Renal cortex interstitium (tissue), 11 donors: Measurements from ENCODE around the gene FBXL3. TPM values are rescaled to one million over a fixed set of nuclear protein-coding genes. Genes with fewer than 3 reads are reported as not detected.

ENCODE experiments used
- DNase-seq, 11 donors: peaks; one replicate each; pipeline ENCODE4 v3.0.0-alpha.2; 2013; ENCODE audit warnings: low read depth in 9 of 11, low spot score in 4 of 11; ENCODE audit errors: extremely low read depth in 1 of 11
- polyA plus RNA-seq, 3 donors: library from polyadenylated mRNA; unstranded; fragments of 120-200 nt; gene quantifications; one replicate each; pipeline ENCODE4 v1.2.1, GENCODE V29; 2013; ENCODE audit not compliant: insufficient read length in 3 of 3

Gene FBXL3
- polyA plus RNA-seq, 3 donors: 51.8 to 63.4 (median 61.9) TPM

DNA sequence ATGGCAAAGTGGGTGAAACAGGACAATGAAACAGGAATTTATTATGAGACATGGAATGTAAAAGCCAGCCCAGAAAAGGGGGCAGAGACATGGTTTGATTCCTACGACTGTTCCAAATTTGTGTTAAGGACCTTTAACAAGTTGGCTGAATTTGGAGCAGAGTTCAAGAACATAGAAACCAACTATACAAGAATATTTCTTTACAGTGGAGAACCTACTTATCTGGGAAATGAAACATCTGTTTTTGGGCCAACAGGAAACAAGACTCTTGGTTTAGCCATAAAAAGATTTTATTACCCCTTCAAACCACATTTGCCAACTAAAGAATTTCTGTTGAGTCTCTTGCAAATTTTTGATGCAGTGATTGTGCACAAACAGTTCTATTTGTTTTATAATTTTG, 26.5 kb downstream of the FBXL3 start:
- no peak for DNase-seq

GRCh38 chr13:76994281-76994680, 32.7 kb downstream of the FBXL3 start:
- no peak for DNase-seq

DNA sequence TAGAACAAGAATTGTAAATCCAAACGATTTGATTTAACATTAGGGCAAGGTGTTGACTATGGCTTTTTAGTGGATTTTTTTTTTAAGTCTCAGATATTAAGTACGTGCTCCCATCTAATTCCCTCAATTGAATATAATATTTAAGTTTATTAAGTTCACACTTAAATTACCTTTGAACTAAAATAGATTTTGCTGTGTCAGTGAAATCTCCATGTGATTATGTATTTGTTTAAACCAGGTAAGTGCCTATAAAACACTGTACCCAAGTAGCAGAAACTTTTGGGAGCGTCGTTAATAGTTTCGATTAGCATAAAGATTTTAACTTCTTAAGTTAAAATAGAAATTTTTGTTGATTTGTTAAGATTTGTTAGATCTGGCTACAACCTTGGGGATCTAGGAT, 33.5 kb downstream of the FBXL3 start:
- no peak for DNase-seq

- DNase-seq: no peak
Observed at GRCh38 chr13:76993021-76993420, 33.9 kb downstream of the FBXL3 start.

DNA sequence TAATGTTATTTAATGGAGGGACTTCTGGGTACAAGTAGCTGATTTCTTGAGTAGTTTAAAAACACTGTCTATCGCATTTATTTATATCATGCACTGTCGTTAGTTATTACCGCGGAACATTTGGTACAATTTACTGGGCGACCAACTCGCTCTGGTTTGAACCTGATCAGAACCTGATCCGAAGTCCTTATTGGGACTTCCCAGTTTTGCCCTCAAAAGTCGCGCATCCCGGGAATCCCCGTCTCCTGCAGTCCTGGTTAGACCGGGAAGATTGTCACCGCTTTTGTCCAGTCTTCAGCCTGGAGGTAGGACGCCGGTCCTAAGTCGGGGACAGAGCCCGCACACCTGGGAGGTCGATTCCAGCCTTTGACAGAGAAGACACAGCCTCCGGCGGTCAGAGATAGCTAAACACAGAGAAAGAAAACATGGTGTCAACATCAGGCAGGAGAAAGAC, 34.4 kb downstream of the FBXL3 start:
- DNase-seq: peak in 4 of 11 donors; percentile 18 to 47 (median 22)

DNA sequence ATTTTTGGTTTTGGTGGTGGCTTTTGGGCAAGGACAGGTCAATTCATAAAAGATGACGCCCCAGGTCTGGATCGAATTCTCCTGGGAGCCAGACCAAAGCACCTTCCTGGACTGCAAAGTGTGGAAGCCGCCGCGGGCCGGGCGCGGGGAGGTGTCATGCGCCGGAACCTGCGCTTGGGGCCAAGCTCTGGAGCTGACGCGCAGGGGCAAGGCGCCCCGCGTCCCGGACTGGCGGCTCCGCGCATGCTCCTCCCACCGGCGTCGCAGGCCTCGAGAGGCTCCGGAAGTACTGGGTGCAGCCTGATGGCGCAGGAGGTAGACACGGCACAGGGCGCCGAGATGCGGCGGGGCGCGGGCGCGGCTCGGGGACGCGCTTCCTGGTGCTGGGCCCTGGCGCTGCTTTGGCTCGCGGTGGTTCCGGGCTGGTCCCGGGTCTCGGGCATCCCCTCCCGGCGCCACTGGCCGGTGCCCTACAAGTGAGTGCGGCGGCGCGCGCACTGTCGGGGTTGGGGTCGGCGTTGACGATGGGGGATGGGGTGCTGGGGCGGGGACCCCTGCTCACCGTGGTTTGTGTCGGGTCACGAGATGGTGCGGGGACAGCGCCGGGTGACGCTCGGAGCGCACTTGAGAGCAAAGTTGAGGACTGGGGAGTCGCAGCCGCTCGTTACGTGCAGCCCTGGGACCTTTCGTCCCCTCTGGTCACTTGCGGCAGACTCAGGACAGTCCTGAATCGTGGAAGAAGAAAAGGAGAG, 35.0 kb downstream of the FBXL3 start, which contains the start of gene CLN5:
TSS of gene CLN5 (plus strand) at position 286 of the 752 bp plus-strand sequence. CDS start at position 304, 18 bp downstream.
- DNase-seq: peak; percentile 74 to 89 (median 85)

- DNase-seq: no peak
Observed at GRCh38 chr13:76991432-76991795, 35.5 kb downstream of the FBXL3 start.

DNA sequence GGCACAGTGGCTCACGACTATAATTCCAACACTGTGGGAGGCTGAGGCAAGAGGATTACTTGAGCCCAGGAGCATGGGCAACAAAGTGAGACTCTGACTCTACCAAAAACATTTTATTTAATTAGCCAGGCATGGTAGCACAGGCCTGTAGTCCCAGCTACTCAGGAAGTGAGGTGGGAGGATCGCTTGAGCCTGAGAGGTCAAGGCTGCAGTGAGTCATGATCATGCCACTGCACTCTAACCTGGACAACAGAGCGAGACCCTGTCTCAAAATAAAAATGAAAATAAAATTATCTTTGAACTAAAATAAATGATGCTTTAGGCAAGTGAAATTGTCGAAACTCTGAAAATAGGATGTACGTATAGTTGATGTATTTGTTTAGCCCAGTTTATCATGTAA, 43.3 kb downstream of the FBXL3 start:
- DNase-seq: no peak

DNA sequence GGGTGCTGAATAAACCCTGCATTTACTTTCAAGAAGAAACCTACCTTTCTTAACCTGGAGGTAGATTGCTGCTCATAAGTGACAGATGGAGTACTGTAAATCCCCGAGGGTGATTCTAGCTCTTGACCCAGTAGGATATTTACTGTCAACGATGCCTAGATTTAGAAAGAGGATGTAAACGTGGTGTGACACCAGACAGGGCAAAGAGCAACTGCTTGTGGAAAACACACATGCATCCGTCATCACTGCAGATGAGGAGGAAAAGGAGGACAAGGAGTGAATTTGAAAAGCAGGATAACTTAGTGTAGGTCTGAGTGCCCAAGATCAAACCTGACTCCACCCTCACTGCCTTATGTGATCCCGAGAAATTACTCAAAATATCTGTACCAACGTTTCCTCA, 44.9 kb downstream of the FBXL3 start:
- no peak for DNase-seq

DNA sequence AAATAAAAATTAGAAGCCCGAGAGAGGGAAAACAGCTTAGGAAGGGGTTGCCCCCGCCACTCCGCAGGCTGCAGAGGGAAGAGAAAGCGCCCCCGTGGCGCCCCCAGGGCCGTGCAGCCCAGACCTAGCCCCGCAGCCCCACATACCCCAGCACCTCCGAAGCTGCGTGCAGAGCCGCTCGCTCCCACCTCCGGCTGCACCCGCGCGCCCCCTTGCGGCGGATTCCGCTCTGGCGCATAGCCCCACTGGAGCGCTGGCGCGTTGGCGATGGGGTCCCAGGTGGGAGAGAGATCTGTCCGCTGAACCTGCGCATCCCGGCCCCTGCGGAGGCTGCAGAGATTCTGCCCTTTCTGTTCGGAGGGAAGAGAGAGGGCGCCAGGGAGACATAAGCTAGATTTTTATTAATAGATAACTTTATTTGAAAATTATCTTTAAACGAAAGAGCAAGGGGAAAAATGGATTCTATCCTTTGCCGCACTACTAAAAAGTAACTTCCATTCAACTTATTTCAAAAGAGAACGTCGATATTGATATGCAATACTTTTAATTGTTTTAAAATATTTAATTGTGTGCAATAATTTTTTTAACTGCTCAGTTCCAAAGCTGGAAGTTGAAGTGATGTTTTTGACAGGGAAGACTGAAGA, 46.8 kb downstream of the FBXL3 start:
- peak in 9 of 11 donors; percentile 41 to 70 (median 61) for DNase-seq

GRCh38 chr13:76976929-76977328, 50.0 kb downstream of the FBXL3 start:
- no peak for DNase-seq

GRCh38 chr13:76976490-76976889, 50.5 kb downstream of the FBXL3 start:
- no peak for DNase-seq

GRCh38 chr13:76975863-76976262, 51.1 kb downstream of the FBXL3 start:
- no peak for DNase-seq

DNA sequence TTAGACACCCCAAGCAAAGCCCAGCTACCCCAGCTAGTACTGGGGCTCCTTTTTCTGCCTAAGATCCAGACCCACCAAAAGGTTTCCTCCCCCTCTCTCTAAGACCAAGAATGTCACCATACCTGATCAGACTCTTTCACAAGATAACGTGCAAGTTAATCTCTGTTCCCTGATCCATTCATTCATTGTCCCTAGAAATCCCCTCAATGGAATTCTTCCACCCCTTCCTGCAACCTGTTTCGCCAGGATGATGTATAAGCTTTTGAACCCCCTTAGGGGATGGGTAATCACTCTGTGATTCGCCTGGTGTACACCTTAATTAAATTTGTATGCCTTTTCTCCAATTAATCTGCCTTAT, 52.4 kb downstream of the FBXL3 start:
- no peak for DNase-seq

GRCh38 chr13:76973920-76974617, 52.9 kb downstream of the FBXL3 start:
- DNase-seq: no peak

DNA sequence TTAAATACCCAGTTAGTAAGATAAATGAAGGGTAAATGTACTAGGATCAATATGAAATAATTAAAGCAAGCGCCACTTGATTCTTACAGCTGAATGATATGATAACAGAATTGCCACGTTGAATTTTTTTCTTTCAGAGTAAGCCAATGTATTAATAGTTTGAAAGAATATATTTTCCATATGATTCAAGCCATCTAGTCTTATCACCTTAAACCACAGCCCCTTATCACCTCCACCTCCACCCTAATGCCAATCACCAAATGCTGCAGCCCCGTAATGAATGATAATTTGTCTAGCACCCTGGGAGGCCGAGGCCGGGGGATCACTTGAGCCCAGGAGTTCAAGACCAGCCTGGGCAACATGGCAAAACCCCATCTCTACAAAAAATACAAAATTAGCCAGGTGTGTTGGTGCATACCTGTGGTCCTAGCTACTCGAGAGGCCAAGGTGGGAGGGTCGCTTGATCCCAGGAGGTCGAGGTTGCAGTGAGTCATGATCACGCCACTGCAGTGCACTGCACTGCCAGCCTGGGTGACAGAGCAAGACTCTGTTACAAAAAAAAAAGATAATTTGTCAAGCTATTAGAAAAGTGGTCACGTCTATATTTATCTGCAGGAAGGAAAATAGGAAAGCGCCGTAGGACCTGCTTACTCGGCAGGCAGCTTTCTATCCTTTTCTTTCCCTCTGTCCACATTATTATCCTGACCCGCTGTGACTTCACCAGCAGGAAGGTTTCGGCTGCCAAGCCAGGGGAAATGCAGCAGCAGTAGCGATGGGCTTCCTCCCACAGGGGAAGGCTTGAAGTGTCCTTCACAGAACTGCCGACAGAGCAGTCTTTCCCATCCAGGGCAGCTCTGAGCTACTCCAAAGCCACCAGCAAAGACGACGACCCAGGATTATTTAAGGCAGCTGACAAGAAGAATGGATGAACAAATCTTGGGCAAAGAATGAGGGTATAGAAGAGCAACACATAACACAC, 54.8 kb downstream of the FBXL3 start:
- no peak for DNase-seq

DNA sequence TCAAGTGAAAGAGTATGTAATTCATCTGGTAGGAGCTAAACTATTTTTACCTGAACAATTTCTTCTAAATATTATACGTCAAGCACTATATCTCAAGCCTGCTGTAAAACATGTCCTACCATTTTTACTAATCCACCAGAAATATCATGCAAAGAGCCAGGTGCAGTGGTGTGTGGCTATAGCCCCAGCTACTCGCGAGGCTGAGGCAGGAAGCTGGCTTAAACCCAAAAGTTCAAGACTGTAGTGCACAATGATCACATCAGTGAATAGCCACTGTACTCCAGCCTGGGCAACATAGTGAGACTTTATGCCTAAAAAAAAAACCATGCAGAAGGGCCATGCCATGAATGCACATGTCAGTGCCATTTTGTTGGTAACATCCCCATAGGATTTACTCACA, 55.7 kb downstream of the FBXL3 start:
- no peak for DNase-seq

- no peak for DNase-seq
Observed at GRCh38 chr13:76969488-76970365, 57.2 kb downstream of the FBXL3 start.
